Hepatocyte (in vitro differentiated cells): ENCODE data around the gene TRMT2A. TPM values are rescaled to one million over a fixed set of nuclear protein-coding genes. Genes with fewer than 3 reads are reported as not detected.

Experiments used
- DNase-seq: peaks from one replicate; pipeline ENCODE4 v3.0.0-alpha.2; 2016; ENCODE audit warnings: low spot score
- H2AFZ ChIP-seq: fragments of 200-600 bp; sonication (generic); 2 replicates; pipeline ENCODE4 v1.6.0; 2016; ENCODE audit warnings: antibody characterized with exemption, mild to moderate bottlenecking
- H3K27ac ChIP-seq: fragments of 200-600 bp; sonication (generic); 2 replicates; pipeline ENCODE4 v1.5.1; 2016; ENCODE audit warnings: mild to moderate bottlenecking
- H3K27me3 ChIP-seq: fragments of 200-600 bp; sonication (generic); 2 replicates; pipeline ENCODE4 v1.6.1; 2016
- H3K36me3 ChIP-seq: fragments of 200-600 bp; sonication (generic); replicated peaks from 2 replicates; pipeline ENCODE4 v1.5.1; 2016; ENCODE audit warnings: low read depth; ENCODE audit not compliant: insufficient read depth
- H3K4me1 ChIP-seq: fragments of 200-600 bp; sonication (generic); 2 replicates; pipeline ENCODE4 v1.5.1; 2016; ENCODE audit warnings: mild to moderate bottlenecking, moderate library complexity; ENCODE audit not compliant: insufficient read depth
- H3K4me2 ChIP-seq: fragments of 200-600 bp; sonication (generic); 2 replicates; pipeline ENCODE4 v1.6.0; 2016
- H3K4me3 ChIP-seq: fragments of 200-600 bp; sonication (generic); 2 replicates; pipeline ENCODE4 v1.5.1; 2016; ENCODE audit warnings: mild to moderate bottlenecking
- H3K79me2 ChIP-seq: fragments of 200-600 bp; sonication (generic); 2 replicates; pipeline ENCODE4 v1.6.0; 2017; ENCODE audit warnings: mild to moderate bottlenecking
- H3K9me2 ChIP-seq: fragments of 200-600 bp; sonication (generic); replicated peaks from 2 replicates; pipeline ENCODE4 v1.6.0; 2017; ENCODE audit warnings: mild to moderate bottlenecking; ENCODE audit not compliant: insufficient read depth
- H3K9me3 ChIP-seq: fragments of 200-600 bp; sonication (generic); 2 replicates; pipeline ENCODE4 v1.5.1; 2016; ENCODE audit warnings: low read depth, mild to moderate bottlenecking
- H4K20me1 ChIP-seq: fragments of 200-600 bp; sonication (generic); 2 replicates; pipeline ENCODE4 v1.6.0; 2016; ENCODE audit warnings: mild to moderate bottlenecking; ENCODE audit not compliant: insufficient read depth, poor library complexity, severe bottlenecking
- CTCF ChIP-seq: fragments of 200-600 bp; sonication (generic); IDR thresholded peaks from 2 replicates; pipeline ENCODE4 v1.5.1; 2016; ENCODE audit warnings: antibody characterized with exemption, mild to moderate bottlenecking; ENCODE audit not compliant: poor library complexity
- EZH2 ChIP-seq: fragments of 200-600 bp; sonication (generic); IDR thresholded peaks from 2 replicates; pipeline ENCODE4 v1.6.1; 2016; ENCODE audit warnings: antibody characterized with exemption, mild to moderate bottlenecking, borderline replicate concordance
- EZH2phosphoT487 ChIP-seq: fragments of 200-600 bp; sonication (generic); IDR thresholded peaks from one replicate; pipeline ENCODE4 v1.6.1; 2018; ENCODE audit warnings: antibody characterized with exemption, mild to moderate bottlenecking, low read depth, moderate library complexity; ENCODE audit not compliant: unreplicated experiment, severe bottlenecking
- WGBS: methylation state at CpG from one replicate; pipeline ENCODE4 v1.1.6; 2016; ENCODE audit warnings: low lambda C conversion rate; ENCODE audit errors: missing lambda C conversion rate; 5-methylcytosine and 5-hydroxymethylcytosine counted together
- polyA plus RNA-seq: library from polyadenylated mRNA; unstranded; fragments of >200 nt; fragmentation: Nextera tagmentation; extraction: Ambion mirVana; gene quantifications from 2 replicates; pipeline ENCODE4 v1.2.1, GENCODE V29; 2016
- total RNA-seq: library from RNA; depleted of rRNA; stranded (reverse); fragments of >200 nt; gene quantifications from 2 replicates; pipeline ENCODE4 v1.2.3, GENCODE V29; 2014

TRMT2A gene
- total and polyA plus RNA-seq, 2 experiments from 2014 or later = 34.4 to 65.1 TPM

GRCh38 chr22:20093418-20094196, 23.4 kb downstream of the TRMT2A start:
- Histone ChIP-seq H3K4me3 (no peak overlapping the region), H3K4me1 (no peaks in the 10 kb centered on the region), H3K4me2 (no peak overlapping the region), H2AFZ (no peak overlapping the region), H4K20me1 (no peaks in the 10 kb centered on the region), H3K27me3 (no peaks in the 10 kb centered on the region), H3K79me2 (peaks cover 20% of the 10 kb centered on the region), H3K36me3 (no peaks in the 10 kb centered on the region), H3K27ac (no peak overlapping the region), H3K9me3 (no peaks in the 10 kb centered on the region), H3K9me2 (no peaks in the 10 kb centered on the region)
- no peak for DNase-seq
- WGBS = 96% methylated on average over 13 of the region's 13 CpGs
- TF ChIP-seq EZH2 (no peak), EZH2phosphoT487 (no peak), CTCF (no peak)

GRCh38 chr22:20092477-20092854, 24.6 kb downstream of the TRMT2A start:
- TF ChIP-seq EZH2phosphoT487 = no peak
- TF ChIP-seq CTCF = no peak
- TF ChIP-seq EZH2 = no peak
- no peaks in the 10 kb centered on the region for H3K4me1 ChIP-seq
- H3K79me2 ChIP-seq = peaks cover 22% of the 10 kb centered on the region
- H3K4me2 ChIP-seq = no peak overlapping the region
- H3K9me3 ChIP-seq = no peaks in the 10 kb centered on the region
- H3K27ac ChIP-seq = no peak overlapping the region
- no peaks in the 10 kb centered on the region for H3K36me3 ChIP-seq
- H3K9me2 ChIP-seq = no peaks in the 10 kb centered on the region
- no peaks in the 10 kb centered on the region for H4K20me1 ChIP-seq
- no peaks in the 10 kb centered on the region for H3K27me3 ChIP-seq
- no peak overlapping the region for H2AFZ ChIP-seq
- DNase-seq = no peak
- H3K4me3 ChIP-seq = no peak overlapping the region
- 98% methylated on average over 11 of the region's 11 CpGs for WGBS

- Histone ChIP-seq H3K36me3 (no peaks in the 10 kb centered on the region), H3K9me2 (no peaks in the 10 kb centered on the region), H3K79me2 (peaks cover 22% of the 10 kb centered on the region), H3K4me1 (no peaks in the 10 kb centered on the region), H2AFZ (no peak overlapping the region), H4K20me1 (no peaks in the 10 kb centered on the region), H3K4me3 (no peak overlapping the region), H3K27ac (no peak overlapping the region), H3K4me2 (no peak overlapping the region), H3K9me3 (no peaks in the 10 kb centered on the region), H3K27me3 (no peaks in the 10 kb centered on the region)
- DNase-seq = no peak
- 98% methylated on average over 16 of the region's 16 CpGs for WGBS
- TF ChIP-seq CTCF (no peak), EZH2 (no peak), EZH2phosphoT487 (no peak)
Measured at GRCh38 chr22:20091690-20092476, 25.1 kb downstream of the TRMT2A start.
